Right lobe of liver (tissue), 4 donors: ENCODE results near the gene ZCCHC14.

Source experiments
- POLR2A ChIP-seq: fragments of 450-650 bp; IDR thresholded peaks from one replicate; pipeline ENCODE4 v1.6.1; 2017; ENCODE audit warnings: antibody characterized with exemption, mild to moderate bottlenecking
- TF ChIP-seq, protein P1 (sequence below), 4 donors: fragments of 200-600 bp in 3 of 4; fragments of 450-650 bp in 1 of 4; IDR thresholded peaks; one replicate each; pipeline versions ENCODE4 v1.5.1 to v1.8.0; 2016 to 2022; ENCODE audit warnings: antibody characterized with exemption in 4 of 4, mild to moderate bottlenecking in 2 of 4
- donor health status: DM: no; HTN: no; CAD: no.
- donor health status: DM: no; HTN: no; CAD: no.
- donor health status: DM: no; HTN: yes; CAD: no.

DNA sequence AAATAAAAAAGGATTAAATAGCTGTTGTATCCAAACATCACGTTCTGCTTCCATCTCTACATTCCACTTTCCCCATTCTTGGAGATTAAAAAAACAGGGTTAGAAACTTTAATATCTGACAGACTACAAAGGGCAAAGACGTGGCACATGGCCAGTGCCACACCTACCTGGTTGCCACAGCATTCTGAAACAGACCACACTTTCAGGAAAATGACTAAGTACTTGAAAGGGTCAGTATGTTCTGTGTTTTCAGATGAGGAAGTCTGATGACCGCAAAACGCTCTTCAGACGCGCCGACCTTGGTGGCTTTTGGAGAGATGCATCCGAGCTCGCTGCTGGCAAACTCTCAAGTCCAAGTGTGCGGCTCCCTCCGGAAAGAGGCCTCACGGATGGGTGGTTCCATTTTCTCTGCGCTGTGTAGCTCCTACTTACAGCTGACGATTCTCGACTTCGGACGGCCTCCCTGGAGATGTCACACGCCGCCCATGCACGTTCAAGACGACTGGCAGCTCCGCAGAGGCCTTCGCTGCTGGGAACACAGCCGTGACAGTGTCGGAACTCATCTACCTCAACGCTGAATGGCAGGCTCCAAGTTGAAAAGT, 85.2 kb downstream of the ZCCHC14 start:
- no peak for TF ChIP-seq POLR2A
- TF ChIP-seq, protein P1, sequence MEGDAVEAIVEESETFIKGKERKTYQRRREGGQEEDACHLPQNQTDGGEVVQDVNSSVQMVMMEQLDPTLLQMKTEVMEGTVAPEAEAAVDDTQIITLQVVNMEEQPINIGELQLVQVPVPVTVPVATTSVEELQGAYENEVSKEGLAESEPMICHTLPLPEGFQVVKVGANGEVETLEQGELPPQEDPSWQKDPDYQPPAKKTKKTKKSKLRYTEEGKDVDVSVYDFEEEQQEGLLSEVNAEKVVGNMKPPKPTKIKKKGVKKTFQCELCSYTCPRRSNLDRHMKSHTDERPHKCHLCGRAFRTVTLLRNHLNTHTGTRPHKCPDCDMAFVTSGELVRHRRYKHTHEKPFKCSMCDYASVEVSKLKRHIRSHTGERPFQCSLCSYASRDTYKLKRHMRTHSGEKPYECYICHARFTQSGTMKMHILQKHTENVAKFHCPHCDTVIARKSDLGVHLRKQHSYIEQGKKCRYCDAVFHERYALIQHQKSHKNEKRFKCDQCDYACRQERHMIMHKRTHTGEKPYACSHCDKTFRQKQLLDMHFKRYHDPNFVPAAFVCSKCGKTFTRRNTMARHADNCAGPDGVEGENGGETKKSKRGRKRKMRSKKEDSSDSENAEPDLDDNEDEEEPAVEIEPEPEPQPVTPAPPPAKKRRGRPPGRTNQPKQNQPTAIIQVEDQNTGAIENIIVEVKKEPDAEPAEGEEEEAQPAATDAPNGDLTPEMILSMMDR (IDR thresholded peaks at IDR 0.05), result no peak
